IPS-15b (cell line): Measurements from ENCODE around the gene UBXN2A.
A peak's percentile ranks its signal among the peaks of the same experiment; 100 is the strongest.
"Not testable (repeated sequence)": the region's sequence is repeated elsewhere in the genome, so short reads cannot be mapped to it uniquely, and the experiment has no call there.

Source experiments
- H3K27me3 ChIP-seq: one replicate; pipeline ENCODE4 v1.6.1; 2013; ENCODE audit warnings: low read length; ENCODE audit not compliant: control insufficient read depth, insufficient read depth
- H3K36me3 ChIP-seq: one replicate; pipeline ENCODE4 v1.6.1; 2013; ENCODE audit warnings: low read length; ENCODE audit not compliant: control insufficient read depth, insufficient read depth
- H3K4me1 ChIP-seq: one replicate; pipeline ENCODE4 v1.6.1; 2013; ENCODE audit warnings: mild to moderate bottlenecking, low read length; ENCODE audit not compliant: control insufficient read depth, insufficient read depth
- H3K4me3 ChIP-seq: one replicate; pipeline ENCODE4 v1.5.1; 2013; ENCODE audit warnings: low read depth, low read length
- H3K9ac ChIP-seq: one replicate; pipeline ENCODE4 v1.6.1; 2013; ENCODE audit warnings: low read depth, mild to moderate bottlenecking, low read length
- H3K9me3 ChIP-seq: one replicate; pipeline ENCODE4 v1.6.1; 2013; ENCODE audit warnings: mild to moderate bottlenecking, low read length; ENCODE audit not compliant: control insufficient read depth, insufficient read depth

Gene UBXN2A

GRCh38 chr2:23944527-23944926 lies 4.3 kb downstream of the UBXN2A start:
- H3K9ac ChIP-seq, result no peak overlapping the region
- no peaks in the 10 kb centered on the region for H3K36me3 ChIP-seq
- no peaks in the 10 kb centered on the region for H3K9me3 ChIP-seq
- peaks cover 3% of the 10 kb centered on the region for H3K4me1 ChIP-seq
- no peaks in the 10 kb centered on the region for H3K27me3 ChIP-seq
- H3K4me3 ChIP-seq, result no peak overlapping the region

GRCh38 chr2:23944976-23945375 lies 4.7 kb downstream of the UBXN2A start:
- no peak overlapping the region for H3K9ac ChIP-seq
- H3K4me1 ChIP-seq, result peaks cover 3% of the 10 kb centered on the region
- no peaks in the 10 kb centered on the region for H3K27me3 ChIP-seq
- no peaks in the 10 kb centered on the region for H3K9me3 ChIP-seq
- H3K36me3 ChIP-seq, result no peaks in the 10 kb centered on the region
- H3K4me3 ChIP-seq, result no peak overlapping the region

- H3K9me3 ChIP-seq, result no peaks in the 10 kb centered on the region
- no peaks in the 10 kb centered on the region for H3K27me3 ChIP-seq
- H3K4me1 ChIP-seq, result no peaks in the 10 kb centered on the region
- H3K36me3 ChIP-seq, result no peaks in the 10 kb centered on the region
- H3K9ac ChIP-seq, result no peak overlapping the region
- no peak overlapping the region for H3K4me3 ChIP-seq
These were observed 7.1 kb downstream of the UBXN2A start for GRCh38 chr2:23947350-23947749.

GRCh38 chr2:23952558-23952957 lies 12.3 kb downstream of the UBXN2A start:
- not testable (repeated sequence) for H3K9me3 ChIP-seq, H3K36me3 ChIP-seq, H3K27me3 ChIP-seq, H3K4me1 ChIP-seq, H3K9ac ChIP-seq, H3K4me3 ChIP-seq

- H3K4me1 ChIP-seq, result no peaks in the 10 kb centered on the region
- no peaks in the 10 kb centered on the region for H3K27me3 ChIP-seq
- H3K4me3 ChIP-seq, result no peak overlapping the region
- no peaks in the 10 kb centered on the region for H3K36me3 ChIP-seq
- no peak overlapping the region for H3K9ac ChIP-seq
- H3K9me3 ChIP-seq, result no peaks in the 10 kb centered on the region
These were observed 13.4 kb downstream of the UBXN2A start for GRCh38 chr2:23953625-23954024.

GRCh38 chr2:23954325-23955014 lies 14.2 kb downstream of the UBXN2A start:
- Histone ChIP-seq H3K9ac (no peak overlapping the region), H3K36me3 (no peaks in the 10 kb centered on the region), H3K4me1 (no peaks in the 10 kb centered on the region), H3K27me3 (no peaks in the 10 kb centered on the region), H3K4me3 (no peak overlapping the region), H3K9me3 (no peaks in the 10 kb centered on the region)

- no peaks in the 10 kb centered on the region for H3K4me1 ChIP-seq
- no peaks in the 10 kb centered on the region for H3K27me3 ChIP-seq
- H3K9ac ChIP-seq, result no peak overlapping the region
- no peaks in the 10 kb centered on the region for H3K9me3 ChIP-seq
- H3K36me3 ChIP-seq, result no peaks in the 10 kb centered on the region
- H3K4me3 ChIP-seq, result no peak overlapping the region
These were observed 27.6 kb downstream of the UBXN2A start for GRCh38 chr2:23967846-23968245.

- H3K27me3 ChIP-seq, result no peaks in the 10 kb centered on the region
- H3K36me3 ChIP-seq, result peaks cover 3% of the 10 kb centered on the region
- H3K9me3 ChIP-seq, result no peaks in the 10 kb centered on the region
- H3K9ac ChIP-seq, result no peak overlapping the region
- no peak overlapping the region for H3K4me3 ChIP-seq
- H3K4me1 ChIP-seq, result no peaks in the 10 kb centered on the region
These were observed 36.6 kb downstream of the UBXN2A start for GRCh38 chr2:23976883-23977282.

- Histone ChIP-seq H3K36me3 (no peaks in the 10 kb centered on the region), H3K4me3 (no peak overlapping the region)
These were observed 48.1 kb downstream of the UBXN2A start for GRCh38 chr2:23988371-23988770.

GRCh38 chr2:23992931-23993330 lies 52.7 kb downstream of the UBXN2A start:
- no peak overlapping the region for H3K4me3 ChIP-seq
- no peaks in the 10 kb centered on the region for H3K27me3 ChIP-seq

More at GRCh38 chr2:23988371-23988770, 48.1 kb downstream of the UBXN2A start:
- H3K9me3 ChIP-seq, result no peaks in the 10 kb centered on the region
- H3K4me1 ChIP-seq, result peaks cover 10% of the 10 kb centered on the region
- H3K9ac ChIP-seq, result no peak overlapping the region
- H3K27me3 ChIP-seq, result no peaks in the 10 kb centered on the region

GRCh38 chr2:23993736-23994269 lies 53.5 kb downstream of the UBXN2A start:
- no peak overlapping the region for H3K4me3 ChIP-seq
- H3K9ac ChIP-seq, result no peak overlapping the region
- no peaks in the 10 kb centered on the region for H3K27me3 ChIP-seq
- peaks cover 10% of the 10 kb centered on the region for H3K4me1 ChIP-seq
- no peaks in the 10 kb centered on the region for H3K9me3 ChIP-seq
- no peaks in the 10 kb centered on the region for H3K36me3 ChIP-seq

More at GRCh38 chr2:23992931-23993330, 52.7 kb downstream of the UBXN2A start:
- no peaks in the 10 kb centered on the region for H3K36me3 ChIP-seq
- no peaks in the 10 kb centered on the region for H3K9me3 ChIP-seq
- peaks cover 10% of the 10 kb centered on the region for H3K4me1 ChIP-seq
- peak overlapping the region; percentile 62 for H3K9ac ChIP-seq

- Histone ChIP-seq H3K9ac (no peak overlapping the region), H3K36me3 (no peaks in the 10 kb centered on the region), H3K27me3 (no peaks in the 10 kb centered on the region), H3K4me1 (peaks cover 10% of the 10 kb centered on the region), H3K9me3 (no peaks in the 10 kb centered on the region), H3K4me3 (no peak overlapping the region)
These were observed 54.3 kb downstream of the UBXN2A start for GRCh38 chr2:23994567-23994966.
